Amniotic epithelial cell (primary cell): ENCODE data around the gene GBGT1.
"Not testable (repeated sequence)": the region's sequence is repeated elsewhere in the genome, so short reads cannot be mapped to it uniquely, and the experiment has no call there.

Experiments used
- DNase-seq: peaks from one replicate; pipeline ENCODE4 v3.0.0-alpha.2; 2010; ENCODE audit warnings: low read depth

Gene GBGT1

DNA sequence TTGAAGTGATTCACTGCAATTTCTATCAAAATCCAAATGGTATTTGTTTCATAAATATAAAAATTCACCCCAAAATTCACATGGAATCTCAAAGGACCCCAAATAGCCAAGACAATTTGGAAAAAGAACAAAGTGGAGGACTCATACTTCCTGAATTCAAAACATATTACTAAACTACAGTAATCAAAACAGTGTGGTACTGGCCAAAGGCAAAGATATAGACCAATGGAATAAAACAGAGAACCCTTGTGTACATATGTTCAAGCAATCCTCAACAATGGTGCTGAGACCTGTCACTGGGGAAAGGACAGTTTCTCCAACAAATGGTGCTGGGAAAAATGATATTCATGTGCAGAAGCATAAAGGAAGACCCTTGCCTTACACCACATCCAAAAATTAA, 31.3 kb upstream of the GBGT1 start:
- no peak for DNase-seq

DNA sequence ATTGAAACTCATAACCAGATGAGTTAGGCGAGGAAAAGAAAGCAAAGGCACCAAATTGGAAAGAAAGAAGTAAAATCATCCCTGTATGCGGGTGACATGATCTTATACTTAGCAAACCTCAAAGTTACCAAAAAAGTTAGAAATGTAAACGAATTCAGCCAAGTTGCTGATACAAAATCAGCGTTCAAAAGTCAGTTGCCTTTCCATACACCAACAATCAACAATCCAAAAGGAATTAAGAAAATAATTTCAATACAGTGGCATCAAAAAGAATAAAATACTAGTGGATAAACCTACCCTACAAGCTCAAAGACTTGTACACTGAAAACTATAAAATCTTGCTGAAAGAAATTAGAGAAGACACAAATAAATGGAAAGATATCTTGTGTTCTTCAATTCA, 30.9 kb upstream of the GBGT1 start:
- no peak for DNase-seq

DNA sequence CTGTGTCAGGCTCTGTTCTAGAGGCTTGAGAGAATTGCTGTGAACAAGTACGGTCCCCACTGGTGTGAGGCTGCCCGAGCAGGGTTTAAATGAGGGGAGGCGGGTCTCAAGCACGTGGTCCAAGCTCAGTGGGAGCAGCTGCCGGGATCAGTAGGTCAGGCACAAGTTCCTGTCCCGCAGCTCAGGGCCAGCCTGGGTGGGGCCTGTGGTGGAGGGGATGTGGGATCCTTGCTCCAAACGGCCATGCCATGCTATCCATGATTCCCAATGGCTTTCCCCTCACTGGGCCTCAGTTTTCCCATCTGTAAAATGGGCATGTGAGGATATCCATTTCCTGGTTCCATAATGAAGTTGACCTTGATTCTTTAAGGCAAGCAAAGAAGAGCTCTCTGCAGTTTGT, 28.3 kb upstream of the GBGT1 start:
- DNase-seq, result no peak

DNA sequence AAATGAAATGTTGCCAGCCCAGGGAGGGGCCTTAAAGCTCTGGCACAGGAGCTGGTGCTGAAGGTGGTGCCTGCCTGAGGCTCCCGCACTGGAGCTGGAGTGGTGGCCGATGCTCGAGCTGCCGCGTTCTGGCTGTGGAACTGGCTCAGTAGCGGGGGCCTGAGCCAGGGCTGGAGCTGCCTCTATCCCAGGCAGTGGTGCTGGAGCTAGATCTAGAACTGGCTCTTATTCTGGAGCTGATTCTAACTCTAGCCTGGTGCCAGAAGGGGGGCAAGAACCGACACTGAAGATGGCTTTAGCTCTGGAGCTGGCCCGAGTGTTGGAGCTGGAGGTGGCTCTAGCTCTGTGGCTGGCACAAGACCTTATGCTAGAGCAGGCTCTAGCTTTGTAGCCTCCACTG, 26.1 kb upstream of the GBGT1 start:
- no peak for DNase-seq

DNA sequence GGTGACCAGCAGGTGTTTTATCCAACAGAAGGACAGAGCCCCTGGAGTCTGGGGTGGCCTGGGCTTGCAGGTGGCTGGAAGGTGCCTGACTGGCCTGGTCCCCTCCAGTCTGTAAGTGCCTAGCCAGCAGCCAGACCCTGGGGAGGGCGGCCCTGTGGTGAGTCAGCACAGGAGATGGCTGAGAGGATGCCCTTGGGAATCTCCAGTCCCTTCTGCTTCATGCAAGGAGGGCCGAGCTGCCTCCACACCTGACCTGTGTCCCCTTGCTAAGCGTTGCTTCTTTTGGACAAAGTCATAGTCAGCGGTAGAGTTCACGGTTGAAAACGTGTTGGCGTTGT, 25.1 kb upstream of the GBGT1 start:
- no peak for DNase-seq

DNA sequence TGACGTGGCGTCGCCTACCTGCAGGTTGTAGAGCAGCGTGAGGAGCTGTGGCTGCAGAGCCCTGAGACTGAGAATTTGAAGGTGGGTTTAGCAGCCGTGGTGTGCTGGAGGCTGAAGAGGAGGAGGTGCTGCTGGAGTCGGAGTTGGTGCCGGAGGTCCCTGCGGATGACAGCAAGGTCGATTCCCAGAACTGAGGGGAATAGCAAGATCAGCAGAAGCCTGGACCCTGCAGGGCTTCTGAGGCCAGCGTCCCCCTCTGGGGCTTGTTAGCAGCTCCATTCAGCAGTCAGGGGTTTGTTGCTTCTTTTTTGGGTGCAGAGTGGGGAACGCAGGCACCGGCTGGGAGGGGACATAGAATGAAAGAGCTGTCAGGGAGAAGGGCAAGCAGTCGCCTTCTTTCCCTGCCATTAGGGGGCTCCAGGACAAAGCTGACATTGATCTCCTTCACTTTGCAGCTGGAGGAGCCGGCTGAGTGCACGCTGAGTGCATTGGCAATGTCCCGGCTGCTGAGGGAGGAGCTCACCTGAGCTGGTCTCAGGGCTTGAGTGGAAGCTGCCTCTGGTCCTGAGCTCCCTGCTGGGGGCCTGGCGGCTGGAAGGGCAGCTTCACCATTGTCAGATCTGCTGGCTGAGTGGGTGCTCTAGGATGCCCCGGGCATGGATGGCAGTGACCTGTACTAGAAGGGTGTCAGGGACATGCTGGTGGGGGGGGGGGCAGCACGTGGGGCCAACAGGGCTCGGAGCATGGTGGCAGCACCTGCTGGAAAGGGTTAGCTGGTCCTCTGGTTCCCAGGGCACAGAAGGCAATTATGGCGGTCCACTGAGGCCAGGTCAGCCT, 24.5 kb upstream of the GBGT1 start:
- no peak for DNase-seq

DNA sequence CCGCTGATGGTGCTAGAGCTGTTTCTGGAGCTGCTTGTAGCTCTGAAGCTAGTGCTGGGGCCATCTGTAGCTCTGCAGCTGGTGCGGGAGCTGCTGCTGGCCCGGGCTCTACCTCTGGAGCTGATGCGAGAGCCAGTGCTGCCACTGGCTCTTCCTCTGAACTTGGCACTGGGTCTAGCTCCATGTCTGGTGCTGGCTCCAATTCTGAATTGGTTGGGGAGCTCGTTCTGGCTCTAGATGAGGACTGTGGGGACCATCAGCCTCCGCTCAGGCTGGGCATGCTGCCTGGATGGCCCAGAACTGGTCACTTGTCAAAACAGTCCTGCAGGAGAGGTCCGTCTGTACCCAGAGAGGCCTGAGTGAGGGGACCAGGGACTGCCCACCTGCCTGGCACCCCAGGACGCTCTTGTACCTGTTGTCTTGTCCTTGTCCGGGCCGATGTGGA, 23.9 kb upstream of the GBGT1 start:
- no peak for DNase-seq

DNA sequence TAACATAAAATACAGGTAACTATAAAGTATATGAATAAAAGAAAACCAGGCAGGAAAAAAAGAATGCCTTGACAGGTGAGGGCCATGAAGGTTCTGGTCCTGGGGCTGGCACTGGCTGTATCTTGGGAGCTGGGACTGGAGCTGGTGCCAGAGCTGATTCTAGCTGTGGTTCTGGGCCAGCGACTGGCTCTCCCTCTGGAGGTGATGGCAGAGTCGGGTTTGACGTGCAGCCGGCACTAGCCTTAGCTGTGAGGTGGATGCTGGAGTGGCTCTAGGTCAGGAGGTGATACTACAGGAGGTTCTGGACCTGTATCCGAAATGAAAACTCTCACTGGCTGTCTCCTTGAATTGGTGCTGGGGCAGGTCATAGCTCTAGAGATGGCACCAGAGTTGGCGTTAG, 23.0 kb upstream of the GBGT1 start:
- no peak for DNase-seq

DNA sequence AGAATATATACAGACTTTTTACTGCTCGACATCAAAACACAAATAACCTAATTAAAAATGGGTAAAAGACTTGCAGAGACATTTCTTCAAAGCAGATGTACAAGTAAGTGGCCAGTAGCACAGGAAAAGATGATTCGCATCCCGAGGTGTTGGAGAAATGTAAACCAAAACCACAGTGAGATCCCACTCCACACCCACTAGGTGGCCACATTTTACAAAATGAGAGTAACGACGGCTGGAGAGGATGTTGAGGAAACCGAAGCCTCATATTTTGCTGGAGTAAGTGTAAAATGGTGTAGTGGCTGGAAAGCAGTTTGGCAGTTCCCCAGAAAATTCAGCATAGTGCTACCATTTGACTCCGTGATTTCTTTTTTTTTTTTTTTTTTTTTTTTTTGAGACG, 21.3 kb upstream of the GBGT1 start:
- DNase-seq, result peak; percentile 79

DNA sequence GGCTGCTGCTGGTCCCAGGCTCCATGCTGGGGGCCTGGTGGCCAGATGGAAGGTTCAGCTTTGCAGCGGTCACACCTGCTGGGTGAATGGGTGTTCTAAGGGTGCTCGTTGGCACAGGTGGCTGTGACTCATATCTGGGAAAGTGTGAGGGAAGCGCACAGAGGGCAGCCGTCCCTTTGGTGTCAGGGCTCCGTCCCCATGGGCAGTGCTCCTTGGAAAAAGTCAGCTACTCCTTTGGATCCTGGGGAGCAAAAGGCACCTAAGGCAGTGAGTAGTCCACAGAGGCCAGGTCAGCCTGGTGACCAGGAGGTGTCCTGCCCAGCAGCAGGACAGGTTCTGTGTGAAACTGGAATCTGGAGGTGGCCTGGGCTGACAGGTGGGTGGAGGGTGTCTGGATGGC, 18.4 kb upstream of the GBGT1 start:
- DNase-seq, result no peak

DNA sequence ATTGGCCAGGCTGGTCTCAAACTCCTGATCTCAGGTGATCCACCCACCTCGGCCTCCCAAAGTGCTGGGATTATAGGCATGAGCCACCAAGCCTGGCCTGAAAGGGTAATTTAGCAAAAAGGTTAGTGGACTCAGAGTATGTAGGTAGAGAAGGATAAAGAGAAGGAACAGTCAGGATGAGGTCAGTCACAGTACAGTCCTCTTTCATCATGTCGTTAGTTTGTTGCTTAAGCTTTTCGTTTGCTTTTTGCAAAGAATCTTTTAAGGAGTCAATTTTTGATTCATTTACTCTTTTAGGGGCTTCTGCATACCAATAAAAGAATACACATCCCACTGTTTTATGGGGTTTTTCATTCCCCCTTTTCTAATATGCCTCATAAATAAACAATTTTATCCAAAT, 17.8 kb upstream of the GBGT1 start:
- DNase-seq, result peak; percentile 34

DNA sequence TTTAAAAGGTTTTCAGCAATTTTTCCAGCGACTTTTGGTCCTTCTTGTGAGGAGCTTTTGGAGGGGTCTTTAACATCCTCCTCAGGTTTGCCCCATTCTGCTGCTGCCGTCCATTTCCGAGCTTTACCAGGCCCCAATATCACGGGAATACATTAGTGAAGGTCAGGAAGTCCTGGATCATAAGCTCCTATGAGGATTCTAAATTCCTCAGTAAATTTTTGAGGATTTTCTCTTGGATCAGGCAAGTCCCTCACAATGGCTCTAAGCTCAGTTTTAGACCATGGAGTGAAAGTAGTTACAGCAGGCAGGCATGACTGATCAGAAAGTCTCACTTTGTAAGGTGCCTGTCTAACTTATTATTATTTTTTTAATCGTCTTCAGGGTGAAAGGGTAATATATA, 17.2 kb upstream of the GBGT1 start:
- DNase-seq, result no peak

DNA sequence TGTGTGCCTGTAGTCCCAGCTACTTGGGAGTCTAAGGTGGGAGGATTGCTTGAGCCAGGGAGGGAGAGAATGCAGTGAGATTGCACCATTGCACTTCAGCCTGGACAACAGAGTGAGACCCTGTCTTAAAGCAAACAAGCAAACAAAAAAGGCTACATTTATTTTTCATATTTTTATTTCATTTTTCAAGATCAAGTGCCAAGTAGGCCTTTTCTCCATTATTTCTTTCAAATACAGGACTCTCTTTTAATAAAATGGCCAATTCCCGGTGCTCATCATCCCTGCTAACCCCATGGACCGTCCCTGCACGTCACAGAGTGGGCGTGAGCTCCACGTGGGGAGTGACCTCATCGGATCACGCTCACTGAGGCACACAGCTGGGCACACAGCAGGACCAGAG, 9.3 kb upstream of the GBGT1 start:
- no peak for DNase-seq

DNA sequence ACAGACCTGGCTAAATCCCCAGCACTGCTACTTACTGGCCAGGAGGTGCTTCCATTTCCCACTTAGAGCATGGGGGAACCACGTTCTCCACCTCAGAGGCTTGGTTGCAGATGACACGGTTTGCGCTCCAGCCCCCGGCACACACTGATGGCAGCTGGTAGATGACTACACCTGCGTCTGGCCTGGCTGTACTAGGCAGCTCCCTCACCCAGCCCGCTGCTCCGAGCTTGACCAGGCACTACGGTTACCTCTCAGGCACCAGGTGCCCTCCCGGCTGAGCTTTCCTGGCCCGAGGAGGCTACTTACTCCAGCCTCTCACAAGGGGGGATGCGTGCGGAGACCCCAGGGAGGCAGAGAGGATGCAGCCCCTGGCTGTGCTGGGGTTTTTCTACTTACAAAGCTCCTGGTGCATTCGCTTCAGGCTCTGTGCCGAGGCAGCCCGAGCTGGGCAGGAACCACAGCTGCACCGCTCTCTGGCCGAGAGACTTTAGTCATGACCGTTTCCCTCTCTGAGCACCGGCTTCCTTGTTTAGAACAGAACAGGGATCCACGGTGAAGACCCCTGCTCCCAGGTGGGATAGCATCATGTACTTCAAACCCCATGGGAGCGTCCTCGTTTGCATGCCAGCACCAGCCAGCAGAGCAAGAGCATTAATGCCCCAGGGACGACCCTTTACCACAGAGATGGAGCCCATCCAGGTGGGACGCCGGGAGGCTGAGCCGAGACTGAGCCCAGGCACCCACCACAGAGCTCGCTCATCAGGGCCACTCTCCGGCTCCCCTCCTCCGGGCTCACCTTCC, 7.6 kb upstream of the GBGT1 start:
- DNase-seq, result no peak

DNA sequence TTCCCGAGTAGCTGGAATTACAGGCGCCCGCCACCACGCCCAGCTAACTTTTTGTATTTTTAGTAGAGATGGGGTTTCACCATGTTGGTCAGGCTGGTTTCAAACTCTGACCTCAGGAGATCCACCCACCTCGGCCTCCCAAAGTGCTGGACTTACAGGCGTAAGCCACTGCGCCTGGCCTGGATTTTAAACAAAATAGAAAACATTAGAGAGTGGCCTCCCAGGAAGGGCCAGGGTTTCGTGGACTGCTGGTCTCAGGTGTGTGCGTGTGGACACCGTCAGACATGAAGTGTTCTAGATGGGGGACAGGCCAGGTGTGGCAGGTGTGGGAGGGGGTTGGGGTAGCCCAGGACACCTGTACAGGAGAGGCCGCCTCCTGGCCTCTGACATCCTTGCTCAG, 7.0 kb upstream of the GBGT1 start:
- no peak for DNase-seq

DNA sequence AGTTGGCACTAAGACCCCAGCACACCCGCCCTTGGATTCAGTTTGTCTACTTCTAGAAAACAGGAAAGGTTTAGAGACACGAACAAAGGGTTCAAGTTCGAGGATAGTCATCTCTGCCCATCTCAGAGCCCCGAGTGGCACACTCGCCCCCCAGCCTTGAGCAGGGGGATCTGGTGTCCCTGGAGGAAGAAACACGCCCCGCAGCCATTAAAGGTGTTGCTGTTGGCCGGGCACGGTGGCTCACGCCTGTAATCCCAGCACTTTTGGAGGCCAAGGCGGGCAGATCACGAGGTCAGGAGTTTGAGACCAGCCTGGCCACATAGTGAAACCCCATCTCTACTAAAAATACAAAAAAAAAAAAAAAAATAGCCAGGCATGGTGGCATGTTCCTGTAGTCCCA, 6.0 kb upstream of the GBGT1 start:
- DNase-seq, result not testable (repeated sequence)

DNA sequence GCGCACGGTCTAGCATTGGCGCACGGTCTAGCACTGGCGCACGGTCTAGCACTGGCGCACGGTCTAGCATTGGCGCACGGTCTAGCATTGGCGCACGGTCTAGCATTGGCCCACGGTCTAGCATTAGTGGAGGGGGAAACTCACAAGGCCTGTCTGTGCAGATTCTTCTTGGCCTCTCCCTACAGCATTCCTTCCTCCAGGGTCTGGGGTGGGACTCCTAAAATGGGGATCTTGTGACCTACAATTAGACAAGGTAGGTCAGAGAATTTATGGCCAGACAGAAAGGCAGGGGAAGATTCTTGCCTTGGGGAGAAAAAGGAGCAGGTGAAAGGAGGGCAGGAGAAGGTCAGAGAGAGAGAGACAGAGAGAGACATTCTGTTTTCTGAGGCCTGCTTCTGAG, 5.4 kb upstream of the GBGT1 start:
- DNase-seq, result no peak

DNA sequence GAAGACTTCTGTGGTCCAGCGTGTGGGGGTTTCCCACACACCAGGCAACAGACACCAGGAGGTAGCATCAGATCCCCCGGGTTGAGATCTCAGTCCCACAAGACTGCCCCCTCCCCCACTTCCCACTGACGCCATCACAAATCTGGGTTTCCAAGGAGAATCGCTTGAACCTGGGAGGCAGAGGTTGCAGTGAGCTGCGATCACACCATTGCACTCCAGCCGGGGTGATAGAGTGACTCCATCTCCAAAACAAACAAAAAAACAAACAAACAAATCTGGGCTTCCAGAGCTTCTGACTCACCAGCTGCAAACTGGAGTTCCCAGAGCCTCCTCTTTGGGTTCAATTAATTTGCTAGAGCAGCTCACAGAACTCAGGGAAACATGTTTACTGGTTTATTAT, 4.7 kb upstream of the GBGT1 start:
- DNase-seq, result peak; percentile 25

DNA sequence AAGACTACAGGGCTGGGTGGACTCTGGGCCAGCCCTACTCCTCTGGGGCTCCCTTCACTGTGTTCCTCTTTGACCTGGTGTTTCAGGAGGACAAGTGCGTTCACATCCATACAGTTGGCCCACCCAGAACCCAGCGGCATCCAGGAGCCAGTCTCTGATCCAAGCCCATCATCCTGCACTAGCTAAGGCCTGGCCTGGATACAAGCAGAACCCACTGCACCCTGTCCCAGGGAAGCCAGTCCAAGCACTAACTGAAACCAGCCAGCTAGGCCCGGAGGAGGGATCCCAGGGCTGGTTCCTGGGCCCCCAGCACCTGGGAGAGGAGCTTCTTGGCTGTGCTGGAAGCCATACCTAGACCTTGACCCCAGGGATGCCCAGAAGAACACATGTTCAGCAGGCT, 4.1 kb upstream of the GBGT1 start:
- no peak for DNase-seq

DNA sequence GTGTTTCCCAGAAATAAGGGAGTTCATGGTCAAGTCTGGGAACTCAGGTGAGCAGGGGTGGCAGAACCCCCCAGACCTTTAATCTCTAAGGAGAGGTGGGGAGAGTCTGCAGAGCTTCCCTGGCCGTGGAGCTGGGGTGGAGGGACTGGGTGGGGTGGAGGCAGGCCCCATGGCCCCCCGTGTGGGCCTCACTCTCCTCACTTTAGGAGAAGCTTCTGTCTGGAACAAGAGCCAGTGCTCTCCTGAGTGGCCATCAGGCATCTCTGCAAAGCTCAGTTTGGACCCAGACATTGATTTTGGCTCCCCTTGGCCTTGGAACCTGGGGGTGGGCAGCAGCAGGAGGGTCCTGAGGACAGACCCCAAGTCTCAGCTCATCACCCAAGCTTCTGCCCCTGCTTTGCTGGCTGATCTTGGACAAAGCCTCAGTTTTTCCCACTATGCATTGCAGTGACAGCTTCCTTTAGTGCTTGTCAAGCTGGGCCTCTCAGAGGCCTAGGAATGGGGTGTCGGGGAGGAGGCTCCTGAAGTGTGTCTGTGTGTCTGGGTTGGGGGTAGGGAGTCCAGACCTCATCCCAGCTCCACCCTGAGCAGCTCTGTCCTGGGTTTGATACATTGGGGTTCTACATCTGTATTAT, 3.5 kb upstream of the GBGT1 start:
- no peak for DNase-seq

DNA sequence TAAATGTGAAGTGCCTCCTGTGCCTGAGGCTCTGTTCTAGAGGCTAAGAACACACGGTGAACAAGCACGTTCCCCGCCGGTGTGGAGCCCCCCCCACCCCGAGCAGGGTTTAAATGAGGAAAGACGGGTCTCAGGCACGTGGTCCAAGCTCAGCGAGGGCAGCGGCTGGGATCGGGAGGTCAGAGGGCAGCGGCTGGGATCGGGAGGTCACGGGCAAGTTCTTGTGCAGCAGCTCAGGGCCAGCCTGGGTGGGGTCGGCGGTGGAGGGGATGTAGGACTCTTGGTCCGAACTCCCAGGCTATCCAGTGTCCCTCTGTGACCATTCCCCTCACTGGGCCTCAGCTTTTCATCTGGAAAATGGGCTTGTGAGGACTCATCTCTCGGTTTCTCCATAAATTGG, 2.7 kb upstream of the GBGT1 start:
- no peak for DNase-seq

DNA sequence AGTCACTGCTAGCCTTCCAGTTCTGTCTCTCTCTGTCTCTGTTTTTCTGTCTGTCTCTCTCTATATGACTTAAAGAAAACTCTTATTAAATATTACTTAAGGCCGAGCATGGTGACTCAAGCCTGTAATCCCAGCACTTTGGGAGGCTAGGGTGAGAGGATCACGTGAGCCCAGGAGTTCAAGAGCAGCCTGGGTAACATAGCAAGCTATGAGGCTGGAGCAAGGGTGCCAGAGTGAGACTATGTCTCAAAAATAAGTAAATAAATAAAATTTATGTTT, 1.7 kb upstream of the GBGT1 start:
- DNase-seq, result peak; percentile 53

DNA sequence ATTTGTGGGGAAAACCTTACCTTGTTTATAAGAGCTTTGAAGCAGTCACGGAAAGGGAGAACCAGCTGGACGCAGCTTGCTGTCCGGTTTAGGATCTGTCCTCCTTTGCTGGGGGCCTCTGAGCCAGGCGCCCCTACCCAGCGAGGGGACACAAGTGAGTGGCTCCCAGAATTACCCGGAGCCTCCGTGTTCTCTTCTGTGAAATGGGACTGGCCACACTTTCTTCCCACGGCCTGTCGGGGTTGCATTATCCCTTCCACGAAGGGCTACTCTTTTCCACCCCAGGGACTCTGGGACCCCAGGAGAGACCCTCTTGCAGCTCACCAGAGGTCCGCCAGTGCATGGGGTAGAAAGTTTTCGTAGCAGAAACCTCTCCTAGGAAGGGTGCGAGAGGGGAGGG, 477 bp upstream of the GBGT1 start:
- DNase-seq, result no peak
